Neural cell (in vitro differentiated cells): ENCODE data around the gene MSANTD7. TPM values are rescaled to one million over a fixed set of nuclear protein-coding genes. Genes with fewer than 3 reads are reported as not detected.

Experiments
- H2AFZ ChIP-seq: fragments of 200-600, 300-800 bp; sonication (generic), shearing (Covaris generic); 2 replicates; pipeline ENCODE4 v1.6.0; 2014; ENCODE audit warnings: low read depth, mild to moderate bottlenecking, antibody characterized with exemption, low read length, moderate library complexity
- H3F3A ChIP-seq: fragments of 200-600 bp; shearing (Covaris generic); 2 replicates; pipeline ENCODE4 v1.6.1; 2016; ENCODE audit warnings: mild to moderate bottlenecking, moderate library complexity, mixed read lengths, antibody characterized with exemption, low read length; ENCODE audit not compliant: insufficient read depth, poor library complexity, severe bottlenecking
- H3K27ac ChIP-seq: fragments of 200-600, 300-800 bp; sonication (generic), shearing (Covaris generic); 2 replicates; pipeline ENCODE4 v1.5.1; 2014; ENCODE audit warnings: mild to moderate bottlenecking, low read length, moderate library complexity
- H3K27me3 ChIP-seq: fragments of 300-800, 200-600 bp; sonication (generic), shearing (Covaris generic); 2 replicates; pipeline ENCODE4 v1.6.0; 2014; ENCODE audit warnings: mild to moderate bottlenecking, low read depth, low read length, moderate library complexity; ENCODE audit not compliant: insufficient read depth
- H3K36me3 ChIP-seq: fragments of 300-800, 200-600 bp; sonication (generic), shearing (Covaris generic); 2 replicates; pipeline ENCODE4 v1.5.1; 2014; ENCODE audit warnings: mild to moderate bottlenecking, antibody characterized with exemption, low read length, moderate library complexity; ENCODE audit not compliant: insufficient read depth
- H3K4me2 ChIP-seq: fragments of 300-800, 200-600 bp; sonication (generic), shearing (Covaris generic); 2 replicates; pipeline ENCODE4 v1.6.0; 2014; ENCODE audit warnings: mild to moderate bottlenecking, low read length
- H3K4me3 ChIP-seq: fragments of 300-800, 200-600 bp; sonication (generic), shearing (Covaris generic); 2 replicates; pipeline ENCODE4 v1.5.1; 2014; ENCODE audit warnings: mild to moderate bottlenecking, low read length, moderate library complexity
- H3K79me2 ChIP-seq: fragments of 200-600 bp; shearing (Covaris generic); replicated peaks from 2 replicates; pipeline ENCODE4 v1.6.0; 2014; ENCODE audit warnings: mild to moderate bottlenecking, low read length, moderate library complexity; ENCODE audit not compliant: insufficient read depth
- H3K9ac ChIP-seq: fragments of 300-800, 200-600 bp; sonication (generic), shearing (Covaris generic); 2 replicates; pipeline ENCODE4 v1.6.1; 2016; ENCODE audit warnings: mild to moderate bottlenecking, low read length, mixed read lengths
- H3K9me2 ChIP-seq: fragments of 200-600 bp; shearing (Covaris generic); 2 replicates; pipeline ENCODE4 v1.6.1; 2016; ENCODE audit warnings: mild to moderate bottlenecking, low read length, mixed read lengths; ENCODE audit not compliant: insufficient read depth
- H3K9me3 ChIP-seq: fragments of 200-600, 300-800 bp; sonication (generic), shearing (Covaris generic); 2 replicates; pipeline ENCODE4 v1.6.1; 2016; ENCODE audit warnings: mild to moderate bottlenecking, mixed run types, low read length, moderate library complexity, mixed read lengths
- H4K20me1 ChIP-seq: fragments of 200-600 bp; shearing (Covaris generic); 2 replicates; pipeline ENCODE4 v1.6.1; 2016; ENCODE audit warnings: mild to moderate bottlenecking, mixed run types; ENCODE audit not compliant: insufficient read depth
- CTCF ChIP-seq: fragments of 450-650 bp; IDR thresholded peaks from 2 replicates; pipeline ENCODE4 v1.5.1; 2014; ENCODE audit warnings: antibody characterized with exemption, mild to moderate bottlenecking, moderate library complexity; ENCODE audit not compliant: poor library complexity, severe bottlenecking
- EP300 ChIP-seq: fragments of 450-650 bp; conservative IDR thresholded peaks from 2 replicates; pipeline ENCODE4 v1.6.1; 2014; ENCODE audit warnings: antibody characterized with exemption, mild to moderate bottlenecking, moderate library complexity; ENCODE audit not compliant: poor library complexity, severe bottlenecking
- EZH2 ChIP-seq: fragments of 200-600, 300-800 bp; shearing (Covaris generic), sonication (generic); IDR thresholded peaks from 2 replicates; pipeline ENCODE4 v1.6.1; 2014; ENCODE audit warnings: antibody characterized with exemption, low read length, borderline replicate concordance, mild to moderate bottlenecking; ENCODE audit not compliant: insufficient read depth, poor library complexity, severe bottlenecking
- MXI1 ChIP-seq: fragments of 450-650 bp; conservative IDR thresholded peaks from 2 replicates; pipeline ENCODE4 v1.6.1; 2014; ENCODE audit warnings: antibody characterized with exemption, mild to moderate bottlenecking; ENCODE audit not compliant: poor library complexity, severe bottlenecking
- POLR2AphosphoS5 ChIP-seq: IDR thresholded peaks from 2 replicates; pipeline ENCODE4 v1.6.1; 2012
- RAD21 ChIP-seq: fragments of 450-650 bp; conservative IDR thresholded peaks from 2 replicates; pipeline ENCODE4 v1.6.1; 2014; ENCODE audit warnings: antibody characterized with exemption, mild to moderate bottlenecking, moderate library complexity
- REST ChIP-seq: IDR thresholded peaks from 2 replicates; pipeline ENCODE4 v1.6.1; 2012; ENCODE audit warnings: borderline replicate concordance
- SMC3 ChIP-seq: fragments of 450-650 bp; conservative IDR thresholded peaks from 2 replicates; pipeline ENCODE4 v1.6.1; 2014; ENCODE audit warnings: antibody characterized with exemption, mild to moderate bottlenecking, moderate library complexity; ENCODE audit not compliant: poor library complexity
- TAF1 ChIP-seq: IDR thresholded peaks from 2 replicates; pipeline ENCODE4 v1.6.1; 2012; ENCODE audit warnings: low read depth
- polyA plus RNA-seq: library from polyadenylated mRNA; depleted of rRNA; stranded (reverse); fragments of >200 nt; gene quantifications from 2 replicates; pipeline ENCODE4 v1.2.3, GENCODE V29; 2014

The MSANTD7 gene
- polyA plus RNA-seq, 1 donor from 2014 or later, result 21.1 TPM

GRCh38 chr10:14806318-14806717 lies 31.8 kb upstream of the MSANTD7 start:
- TF ChIP-seq SMC3 (no peak), TAF1 (no peak), REST (no peak), EP300 (no peak), EZH2 (no peak), MXI1 (no peak), POLR2AphosphoS5 (no peak), RAD21 (no peak), CTCF (no peak)
- H4K20me1 ChIP-seq, result no peaks in the 10 kb centered on the region
- H3K4me3 ChIP-seq, result no peak overlapping the region

GRCh38 chr10:14810969-14811953 lies 26.8 kb upstream of the MSANTD7 start:
- H3K9me2 ChIP-seq, result no peaks in the 10 kb centered on the region
- no peak overlapping the region for H3K9ac ChIP-seq
- H3K36me3 ChIP-seq, result no peaks in the 10 kb centered on the region
- H3K9me3 ChIP-seq, result no peaks in the 10 kb centered on the region
- H3F3A ChIP-seq, result no peaks in the 10 kb centered on the region
- H3K27ac ChIP-seq, result no peak overlapping the region
- H2AFZ ChIP-seq, result no peak overlapping the region
- no peak overlapping the region for H3K4me2 ChIP-seq
- H3K4me3 ChIP-seq, result no peak overlapping the region
- H3K27me3 ChIP-seq, result no peaks in the 10 kb centered on the region
- TF ChIP-seq EP300, result no peak
- TF ChIP-seq EZH2, result no peak
- no peak for TF ChIP-seq CTCF
- TF ChIP-seq REST, result no peak
- TF ChIP-seq RAD21, result no peak
- H3K79me2 ChIP-seq, result no peaks in the 10 kb centered on the region
- no peaks in the 10 kb centered on the region for H4K20me1 ChIP-seq

More at GRCh38 chr10:14806318-14806717, 31.8 kb upstream of the MSANTD7 start:
- H3K9me2 ChIP-seq, result no peaks in the 10 kb centered on the region
- H3K9me3 ChIP-seq, result no peaks in the 10 kb centered on the region
- H2AFZ ChIP-seq, result no peak overlapping the region
- H3K4me2 ChIP-seq, result no peak overlapping the region
- H3K36me3 ChIP-seq, result no peaks in the 10 kb centered on the region
- H3K79me2 ChIP-seq, result no peaks in the 10 kb centered on the region
- no peaks in the 10 kb centered on the region for H3K27me3 ChIP-seq
- no peak overlapping the region for H3K9ac ChIP-seq
- H3K27ac ChIP-seq, result no peak overlapping the region
- H3F3A ChIP-seq, result no peaks in the 10 kb centered on the region
